SH-SY5Y (cell line): ENCODE measurements around the gene ZNRD2.

Experiments used
- GATA2 ChIP-seq: IDR thresholded peaks from 2 replicates; pipeline ENCODE4 v1.6.1; 2011; ENCODE audit warnings: mild to moderate bottlenecking, low read depth, low read length
- GATA3 ChIP-seq: IDR thresholded peaks from 2 replicates; pipeline ENCODE4 v1.6.1; 2011; ENCODE audit warnings: low read depth, mild to moderate bottlenecking, low read length, moderate library complexity

DNA sequence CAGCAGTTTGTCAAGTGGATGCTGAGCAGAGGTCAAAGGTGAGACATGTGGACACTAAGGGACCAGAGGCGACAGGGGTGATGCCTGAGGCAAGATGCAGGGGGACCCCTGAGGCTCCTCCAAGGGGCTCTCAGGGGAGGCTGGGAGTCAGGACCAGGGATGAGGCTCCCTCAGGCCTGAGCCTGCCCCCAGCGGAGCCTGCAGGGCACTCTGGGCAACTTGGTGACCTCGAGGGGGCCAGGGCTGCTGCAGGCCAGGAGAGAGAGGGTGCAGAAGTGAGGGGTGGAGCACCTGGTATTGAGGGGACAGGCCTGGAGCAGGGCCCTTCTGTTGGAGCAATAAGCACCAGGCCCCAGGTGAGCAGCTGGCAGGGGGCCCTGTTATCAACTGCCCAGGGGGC lies 11.7 kb downstream of the ZNRD2 start:
- no peak for TF ChIP-seq GATA2
- no peak for TF ChIP-seq GATA3
